Parathyroid adenoma (tissue), 2 donors: ENCODE data around the gene PACRG.

Source experiments
- H2AFZ ChIP-seq: fragments of 300-600 bp; sonication (generic); one replicate; pipeline ENCODE4 v1.7.0; 2017; ENCODE audit warnings: antibody characterized with exemption, mild to moderate bottlenecking
- H3K27ac ChIP-seq: fragments of 300-600 bp; sonication (generic); one replicate; pipeline ENCODE4 v1.7.0; 2017
- H3K27me3 ChIP-seq: fragments of 300-600 bp; sonication (generic); one replicate; pipeline ENCODE4 v1.7.0; 2017; ENCODE audit warnings: low read length; ENCODE audit not compliant: control insufficient read depth, insufficient read depth
- H3K36me3 ChIP-seq: fragments of 300-600 bp; sonication (generic); one replicate; pipeline ENCODE4 v1.7.0; 2017; ENCODE audit warnings: low read length; ENCODE audit not compliant: control insufficient read depth, insufficient read depth
- H3K4me1 ChIP-seq: fragments of 300-600 bp; sonication (generic); one replicate; pipeline ENCODE4 v1.7.0; 2017; ENCODE audit warnings: control low read depth
- H3K4me2 ChIP-seq: fragments of 300-600 bp; sonication (generic); one replicate; pipeline ENCODE4 v1.7.0; 2017; ENCODE audit warnings: low read length
- H3K4me3 ChIP-seq: fragments of 300-600 bp; sonication (generic); one replicate; pipeline ENCODE4 v1.7.0; 2017; ENCODE audit warnings: low read depth, low read length
- H3K79me2 ChIP-seq: fragments of 300-600 bp; sonication (generic); one replicate; pipeline ENCODE4 v1.7.0; 2017; ENCODE audit warnings: control low read depth
- H3K9ac ChIP-seq: fragments of 300-600 bp; sonication (generic); one replicate; pipeline ENCODE4 v1.7.0; 2017; ENCODE audit warnings: mild to moderate bottlenecking
- H3K9me3 ChIP-seq: fragments of 300-600 bp; sonication (generic); one replicate; pipeline ENCODE4 v1.7.0; 2017; ENCODE audit warnings: low read length; ENCODE audit not compliant: control insufficient read depth
- CTCF ChIP-seq: fragments of 300-600 bp; sonication (generic); IDR thresholded peaks from one replicate; pipeline ENCODE4 v1.7.0; 2017; ENCODE audit warnings: antibody characterized with exemption, mild to moderate bottlenecking
- donor health status: primary hyperparathyroidism.

The PACRG gene

GRCh38 chr6:163188746-163189145 lies 461.0 kb downstream of the PACRG start:
- Histone ChIP-seq H3K27ac (no peak overlapping the region), H3K36me3 (no peaks in the 10 kb centered on the region), H3K27me3 (no peaks in the 10 kb centered on the region), H3K4me3 (no peak overlapping the region), H3K79me2 (no peaks in the 10 kb centered on the region), H3K4me1 (no peaks in the 10 kb centered on the region), H2AFZ (no peak overlapping the region), H3K4me2 (no peak overlapping the region), H3K9ac (no peak overlapping the region), H3K9me3 (no peaks in the 10 kb centered on the region)
- TF ChIP-seq CTCF, result no peak

GRCh38 chr6:163189609-163190008 lies 461.8 kb downstream of the PACRG start:
- Histone ChIP-seq H2AFZ (no peak overlapping the region), H3K4me1 (no peaks in the 10 kb centered on the region), H3K9me3 (no peaks in the 10 kb centered on the region), H3K27me3 (no peaks in the 10 kb centered on the region), H3K4me2 (no peak overlapping the region), H3K79me2 (no peaks in the 10 kb centered on the region), H3K36me3 (no peaks in the 10 kb centered on the region), H3K9ac (no peak overlapping the region), H3K27ac (no peak overlapping the region), H3K4me3 (no peak overlapping the region)
- TF ChIP-seq CTCF, result no peak

- Histone ChIP-seq H3K27ac (no peak overlapping the region), H3K27me3 (no peaks in the 10 kb centered on the region), H3K9ac (no peak overlapping the region), H3K36me3 (no peaks in the 10 kb centered on the region), H3K4me3 (no peak overlapping the region), H3K4me1 (no peaks in the 10 kb centered on the region), H3K9me3 (no peaks in the 10 kb centered on the region), H2AFZ (no peak overlapping the region), H3K79me2 (no peaks in the 10 kb centered on the region), H3K4me2 (no peak overlapping the region)
- TF ChIP-seq CTCF, result no peak
Measured at GRCh38 chr6:163190786-163191185, 463.0 kb downstream of the PACRG start.

GRCh38 chr6:163191704-163192537 lies 464.1 kb downstream of the PACRG start:
- H3K27me3 ChIP-seq, result no peaks in the 10 kb centered on the region
- no peak overlapping the region for H3K27ac ChIP-seq
- H3K4me2 ChIP-seq, result no peak overlapping the region
- H2AFZ ChIP-seq, result no peak overlapping the region
- no peak overlapping the region for H3K9ac ChIP-seq
- H3K36me3 ChIP-seq, result no peaks in the 10 kb centered on the region
- H3K79me2 ChIP-seq, result no peaks in the 10 kb centered on the region
- no peaks in the 10 kb centered on the region for H3K4me1 ChIP-seq
- no peak overlapping the region for H3K4me3 ChIP-seq
- no peak for TF ChIP-seq CTCF
- H3K9me3 ChIP-seq, result no peaks in the 10 kb centered on the region

- no peak overlapping the region for H3K27ac ChIP-seq
- H3K79me2 ChIP-seq, result no peaks in the 10 kb centered on the region
- H3K27me3 ChIP-seq, result no peaks in the 10 kb centered on the region
- no peak overlapping the region for H3K4me3 ChIP-seq
- TF ChIP-seq CTCF, result no peak
- no peak overlapping the region for H3K9ac ChIP-seq
- H3K4me2 ChIP-seq, result no peak overlapping the region
- H3K36me3 ChIP-seq, result no peaks in the 10 kb centered on the region
- H2AFZ ChIP-seq, result no peak overlapping the region
- no peaks in the 10 kb centered on the region for H3K9me3 ChIP-seq
- no peaks in the 10 kb centered on the region for H3K4me1 ChIP-seq
Measured at GRCh38 chr6:163192591-163192990, 464.8 kb downstream of the PACRG start.
